H1 (cell line): ENCODE measurements around the gene MSH5. TPM values are rescaled to one million over a fixed set of nuclear protein-coding genes. Genes with fewer than 3 reads are reported as not detected.

Experiments
- CTCF ChIA-PET: fragments of 300-600 bp; sonication (Branson Sonifier 250); formaldehyde crosslinking; loops from one replicate; lab custom pipeline; 2021; ENCODE audit not compliant: partially characterized antibody; lab: Charles Lee
- POLR2A ChIA-PET: fragments of 300-600 bp; sonication (Branson Sonifier 250); formaldehyde crosslinking; loops from one replicate; lab custom pipeline; 2021; ENCODE audit warnings: inconsistent platforms; ENCODE audit not compliant: partially characterized antibody; lab: Charles Lee
- DNase-seq, 2 experiments: peaks; one replicate each; pipeline versions ENCODE4 v3.0.0 to v3.0.0-alpha.2; 2010 to 2022; ENCODE audit warnings: low spot score in 2 of 2, low read depth in 1 of 2, mixed read lengths in 1 of 2
- FAIRE-seq: peaks from 2 replicates; lab custom pipeline; 2011; peaks lifted over from hg19 to GRCh38; lab: Jason Lieb, UNC
- H2AFZ ChIP-seq: 2 replicates; pipeline ENCODE4 v1.8.1; 2012; ENCODE audit warnings: low read length, inconsistent platforms
- H2AK5ac ChIP-seq: 2 replicates; pipeline ENCODE4 v1.6.1; 2013; ENCODE audit warnings: low read depth, low read length
- H2BK120ac ChIP-seq: replicated peaks from 2 replicates; pipeline ENCODE3; 2013; ENCODE audit warnings: low read depth, low read length, inconsistent platforms
- H2BK12ac ChIP-seq: 2 replicates; pipeline ENCODE4 v1.6.1; 2013; ENCODE audit warnings: low read depth, low read length
- H2BK15ac ChIP-seq: 2 replicates; pipeline ENCODE4 v1.6.1; 2013; ENCODE audit warnings: low read length
- H2BK20ac ChIP-seq: 2 replicates; pipeline ENCODE4 v1.6.1; 2013; ENCODE audit warnings: low read length
- H2BK5ac ChIP-seq: 2 replicates; pipeline ENCODE4 v1.6.1; 2013; ENCODE audit warnings: low read depth, low read length
- H3K14ac ChIP-seq: 2 replicates; pipeline ENCODE4 v1.6.1; 2013; ENCODE audit warnings: inconsistent platforms; ENCODE audit not compliant: insufficient read length
- H3K18ac ChIP-seq: 2 replicates; pipeline ENCODE4 v1.6.1; 2013; ENCODE audit warnings: low read length; ENCODE audit errors: extremely low read depth
- H3K23ac ChIP-seq: 2 replicates; pipeline ENCODE4 v1.6.1; 2013; ENCODE audit warnings: inconsistent platforms; ENCODE audit not compliant: insufficient read length
- H3K23me2 ChIP-seq: 2 replicates; pipeline ENCODE4 v1.6.1; 2013; ENCODE audit warnings: low read depth, low read length
- H3K27ac ChIP-seq: 2 replicates; pipeline ENCODE4 v1.6.1; 2011; ENCODE audit warnings: low read depth, low read length, inconsistent platforms
- H3K27me3 ChIP-seq, 4 experiments: replicated peaks in 1 of 4; 1 replicate in 1 of 4; 2 replicates in 3 of 4; pipeline versions ENCODE4 v1.6.1 to v1.8.1; 2011 to 2013; ENCODE audit warnings: low read length in 3 of 4, mild to moderate bottlenecking in 3 of 4, inconsistent platforms in 2 of 4, mixed read lengths in 2 of 4, moderate library complexity in 1 of 4; ENCODE audit not compliant: control insufficient read depth in 3 of 4, insufficient read depth in 3 of 4; ENCODE audit errors: extremely low read depth in 1 of 4
- H3K36me3 ChIP-seq, 4 experiments: 2 replicates each; pipeline versions ENCODE4 v1.6.1 to v1.8.1; 2011 to 2013; ENCODE audit warnings: mild to moderate bottlenecking in 4 of 4, low read length in 3 of 4, moderate library complexity in 2 of 4, control low read depth in 1 of 4, inconsistent platforms in 1 of 4; ENCODE audit not compliant: insufficient read depth in 4 of 4, control insufficient read depth in 2 of 4
- H3K4ac ChIP-seq: replicated peaks from 2 replicates; pipeline ENCODE3; 2013; ENCODE audit warnings: low read length, low read depth, mixed read lengths, inconsistent platforms; ENCODE audit not compliant: insufficient read length
- H3K4me1 ChIP-seq, 4 experiments: replicated peaks in 1 of 4; 1 replicate in 1 of 4; 2 replicates in 3 of 4; pipeline versions ENCODE4 v1.6.1 to v1.8.1; 2011 to 2013; ENCODE audit warnings: low read length in 3 of 4, inconsistent platforms in 2 of 4, mixed read lengths in 1 of 4; ENCODE audit not compliant: insufficient read depth in 4 of 4, control insufficient read depth in 3 of 4
- H3K4me2 ChIP-seq, 2 experiments: 2 replicates each; pipeline versions ENCODE4 v1.6.1 to v1.8.1; 2011 to 2013; ENCODE audit warnings: low read depth in 2 of 2, low read length in 2 of 2, control low read depth in 1 of 2, inconsistent platforms in 1 of 2, mild to moderate bottlenecking in 1 of 2; ENCODE audit not compliant: insufficient read depth in 1 of 2
- H3K4me3 ChIP-seq, 4 experiments: fragments of 200-600, 300-600 bp in 1 of 4; sonication (generic), shearing (Covaris generic), sonication (Bioruptor Twin) in 1 of 4; 2 replicates each; pipeline versions ENCODE4 v1.5.1 to v1.8.1; 2011 to 2016; ENCODE audit warnings: low read length in 4 of 4, low read depth in 3 of 4, control low read depth in 2 of 4, inconsistent platforms in 2 of 4, mild to moderate bottlenecking in 2 of 4, mixed read lengths in 1 of 4, moderate library complexity in 1 of 4; ENCODE audit not compliant: insufficient read depth in 2 of 4; ENCODE audit errors: extremely low read depth in 1 of 4
- H3K56ac ChIP-seq: replicated peaks from 2 replicates; pipeline ENCODE3; 2013; ENCODE audit warnings: low read depth, mild to moderate bottlenecking, mixed read lengths, low read length, inconsistent platforms; ENCODE audit not compliant: insufficient read length
- H3K79me1 ChIP-seq: 2 replicates; pipeline ENCODE4 v1.6.1; 2013; ENCODE audit warnings: low read depth, low read length, control low read depth
- H3K79me2 ChIP-seq, 2 experiments: 2 replicates each; pipeline versions ENCODE4 v1.6.1 to v1.8.1; 2012 to 2013; ENCODE audit warnings: low read length in 2 of 2, mild to moderate bottlenecking in 2 of 2, inconsistent platforms in 1 of 2; ENCODE audit not compliant: insufficient read depth in 2 of 2, control insufficient read depth in 1 of 2
- H3K9ac ChIP-seq, 4 experiments: replicated peaks in 1 of 4; 1 replicate in 1 of 4; 2 replicates in 3 of 4; pipeline versions ENCODE4 v1.6.1 to v1.8.1; 2011 to 2013; ENCODE audit warnings: low read depth in 3 of 4, low read length in 3 of 4, control low read depth in 2 of 4, mild to moderate bottlenecking in 2 of 4, moderate library complexity in 2 of 4, inconsistent platforms in 1 of 4; ENCODE audit errors: extremely low read depth in 1 of 4
- H3K9me3 ChIP-seq, 2 experiments: 2 replicates each; pipeline versions ENCODE4 v1.6.1 to v1.8.1; 2012 to 2013; ENCODE audit warnings: mild to moderate bottlenecking in 2 of 2, moderate library complexity in 2 of 2, control low read depth in 1 of 2, inconsistent platforms in 1 of 2, low read depth in 1 of 2, low read length in 1 of 2, mixed read lengths in 1 of 2; ENCODE audit not compliant: insufficient read depth in 2 of 2
- H4K20me1 ChIP-seq, 2 experiments: replicated peaks in 1 of 2; 2 replicates each; pipeline versions ENCODE3 to v1.8.1; 2011 to 2013; ENCODE audit warnings: inconsistent platforms in 2 of 2, low read length in 2 of 2, mild to moderate bottlenecking in 1 of 2; ENCODE audit not compliant: insufficient read depth in 2 of 2, control insufficient read depth in 1 of 2
- H4K5ac ChIP-seq: 2 replicates; pipeline ENCODE4 v1.6.1; 2013; ENCODE audit warnings: low read length, low read depth, mixed read lengths, inconsistent platforms; ENCODE audit not compliant: insufficient read length
- H4K8ac ChIP-seq: 2 replicates; pipeline ENCODE4 v1.8.0; 2013; ENCODE audit warnings: mild to moderate bottlenecking, moderate library complexity, low read length, inconsistent platforms; ENCODE audit not compliant: insufficient read depth; ENCODE audit errors: extremely low read depth
- H4K91ac ChIP-seq: replicated peaks from 2 replicates; pipeline ENCODE3; 2013; ENCODE audit warnings: low read length, mixed read lengths, inconsistent platforms; ENCODE audit not compliant: insufficient read length
- CBX8 ChIP-seq: fragments of 300-800, 300-1000 bp; sonication (generic); IDR thresholded peaks from 2 replicates; pipeline ENCODE4 v1.7.1; 2016; ENCODE audit warnings: low read depth, low read length, borderline replicate concordance
- CHD1 ChIP-seq: IDR thresholded peaks from 2 replicates; pipeline ENCODE4 v1.6.1; 2012; ENCODE audit warnings: low read depth, low read length, improper control_type of control experiment
- CHD2 ChIP-seq: IDR thresholded peaks from 2 replicates; pipeline ENCODE4 v1.6.1; 2012; ENCODE audit warnings: low read length, improper control_type of control experiment
- FOSL1 ChIP-seq: IDR thresholded peaks from 2 replicates; pipeline ENCODE4 v1.6.1; 2011; ENCODE audit warnings: mild to moderate bottlenecking, low read depth, low read length, moderate library complexity; ENCODE audit not compliant: insufficient read depth
- JUND ChIP-seq: IDR thresholded peaks from 2 replicates; pipeline ENCODE4 v1.6.1; 2011; ENCODE audit warnings: mild to moderate bottlenecking, improper control_type of control experiment, low read length
- KDM1A ChIP-seq: fragments of 200-600, 300-600 bp; sonication (generic); IDR thresholded peaks from 2 replicates; pipeline ENCODE4 v1.7.1; 2016; ENCODE audit warnings: mild to moderate bottlenecking, low read length, borderline replicate concordance
- RBBP5 ChIP-seq: IDR thresholded peaks from 2 replicates; pipeline ENCODE4 v1.7.1; 2012; ENCODE audit warnings: low read depth, mild to moderate bottlenecking, inconsistent platforms, low read length, moderate library complexity, borderline replicate concordance
- SRF ChIP-seq: IDR thresholded peaks from 2 replicates; pipeline ENCODE4 v1.6.1; 2011; ENCODE audit warnings: mild to moderate bottlenecking, low read depth, low read length, moderate library complexity
- TAF7 ChIP-seq: optimal IDR thresholded peaks from 2 replicates; pipeline ENCODE3; 2011; ENCODE audit warnings: low read depth, mild to moderate bottlenecking, inconsistent platforms, low read length, moderate library complexity, borderline replicate concordance
- WGBS, 2 experiments: shearing (Covaris generic) in 1 of 2; methylation state at CpG; one replicate each; pipeline versions ENCODE4 v1.1.6 to v1.1.7; 2013 to 2015; ENCODE audit warnings: low lambda C conversion rate in 2 of 2, mixed read lengths in 2 of 2, inconsistent platforms in 1 of 2, low coverage in 1 of 2, missing lambda C conversion rate in 1 of 2; ENCODE audit not compliant: insufficient replicate concordance in 2 of 2, insufficient coverage in 1 of 2, insufficient read length in 1 of 2; ENCODE audit errors: extremely low coverage in 1 of 2, missing lambda C conversion rate in 1 of 2; 5-methylcytosine and 5-hydroxymethylcytosine counted together
- polyA plus RNA-seq, 7 experiments: library from polyadenylated mRNA; depleted of rRNA in 3 of 7; stranded (reverse) in 5 of 7; unstranded in 2 of 7; fragments of >200 nt in 5 of 7; fragments of 200-250 nt in 2 of 7; gene quantifications; 1 replicate in 5 of 7; 2 replicates in 1 of 7; 4 replicates in 1 of 7; pipeline versions ENCODE4 v1.2.1 to v1.2.3, GENCODE V29; 2011 to 2013; ENCODE audit warnings: missing spikeins in 2 of 7, mixed read lengths in 2 of 7
- total RNA-seq: library from RNA; stranded (reverse); fragmentation: NEBNext Ultra II Directional; extraction: Animal tissue kit (Norgen Biotek cat#: 25700); gene quantifications from 2 replicates; pipeline ENCODE4 v1.2.1, GENCODE V29; 2021
- TF ChIP-seq, protein P1 (sequence below): IDR thresholded peaks from 2 replicates; pipeline ENCODE4 v1.6.1; 2011; ENCODE audit warnings: low read depth, mild to moderate bottlenecking, low read length; ENCODE audit not compliant: insufficient read depth

MSH5 gene
- total and polyA plus RNA-seq, 2 of the 8 experiments (the other 6 are each of a cell fraction or from before 2014, with no cell fraction given) = 25.3 to 26.5 TPM

DNA sequence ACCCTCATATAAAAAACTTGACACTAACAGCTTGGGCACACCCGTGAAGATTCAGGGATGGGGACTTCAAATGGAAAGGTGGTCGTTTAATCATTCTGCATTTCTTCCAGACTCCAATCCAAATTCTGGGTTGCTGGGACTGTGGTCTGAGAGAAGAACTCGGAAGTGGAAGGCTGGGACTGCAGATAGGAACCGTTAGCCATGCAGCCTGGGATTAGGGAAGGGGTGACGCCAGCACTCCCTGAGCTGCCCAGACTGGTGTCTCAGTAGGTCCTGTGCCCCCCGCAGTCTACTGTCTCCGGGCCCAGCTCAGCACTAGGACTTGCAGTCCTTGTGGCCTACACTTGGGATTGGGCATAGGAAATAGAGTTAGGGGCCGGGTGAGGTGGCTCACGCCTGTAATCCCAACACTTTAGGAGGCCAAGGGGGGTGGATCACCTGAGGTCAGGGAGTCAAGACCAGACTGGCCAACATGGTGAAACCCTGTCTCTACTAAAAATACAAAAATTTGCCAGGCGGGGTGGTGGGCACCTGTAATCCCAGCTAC, 3.0 kb upstream of the MSH5 start:
- H3K9ac ChIP-seq = 0 out of 7 replicates have a peak overlapping the region, but pooled peaks of 1 of the 4 experiments have one; percentile 66
- H3K14ac ChIP-seq = no peak overlapping the region
- H4K91ac ChIP-seq = peak overlapping the region; percentile 20
- peak overlapping the region; percentile 78 to 99 for H3K4me2 ChIP-seq
- H3K23me2 ChIP-seq = peaks cover 20% of the 10 kb centered on the region
- no peak overlapping the region; the same call in 1 of the 2 replicates for H2BK20ac ChIP-seq
- WGBS, 2 experiments = 44% methylated on average over 10 of the region's 10 CpGs; no CpG with 5 or more reads in 1 of the 2 experiments
- peak overlapping the region; percentile 57; the same call in 1 of the 2 replicates for H2AK5ac ChIP-seq
- CTCF ChIA-PET = interaction anchor here (0.5 to 5.9 kb wide), 20 partner anchors 8 to 382 kb away, joined by 3 to 52 read pairs (median 3); partner anchors contain the start of genes APOM and DDAH2
- H2AFZ ChIP-seq = no peak overlapping the region
- peak overlapping the region; percentile 11 for H3K4ac ChIP-seq
- no peak overlapping the region for H3K56ac ChIP-seq
- no peak overlapping the region for H4K8ac ChIP-seq
- POLR2A ChIA-PET = interaction anchor here (0.8 to 8.7 kb wide), 16 partner anchors 12 to 195 kb away, joined by 3 to 73 read pairs (median 5); partner anchors contain the start of genes ABHD16A, DDX39B, HSPA1B and LSM2
- H3K4me3 ChIP-seq = peak overlapping the region; percentile 82 to 98 (median 92)
- no peaks in the 10 kb centered on the region; a peak in 1 of 4 replicates for H3K9me3 ChIP-seq
- peak overlapping the region; percentile 60; the same call in 1 of the 2 replicates for H2BK5ac ChIP-seq
- H2BK15ac ChIP-seq = peak overlapping the region; percentile 61; the same call in 1 of the 2 replicates
- H3K79me2 ChIP-seq = peaks cover 0 to 26% of the 10 kb centered on the region in 2 experiments; a peak in 2 of 4 replicates
- H3K23ac ChIP-seq = no peak overlapping the region
- peaks cover 10 to 27% (median 17%) of the 10 kb centered on the region in 4 experiments for H3K36me3 ChIP-seq
- peaks cover 4% of the 10 kb centered on the region in 2 experiments for H4K20me1 ChIP-seq
- peak overlapping the region; percentile 29 for H2BK120ac ChIP-seq
- DNase-seq (no peak), FAIRE-seq (no peak)
- H3K27ac ChIP-seq = no peak overlapping the region
- H3K79me1 ChIP-seq = peaks cover 8% of the 10 kb centered on the region; the same call in 1 of the 2 replicates
- H4K5ac ChIP-seq = no peak overlapping the region
- H3K27me3 ChIP-seq = no peaks in the 10 kb centered on the region
- peak overlapping the region; percentile 60 for H3K18ac ChIP-seq
- peaks cover 23 to 29% (median 25%) of the 10 kb centered on the region in 4 experiments for H3K4me1 ChIP-seq
- peak overlapping the region; percentile 35; the same call in 1 of the 2 replicates for H2BK12ac ChIP-seq
- no peak for TF ChIP-seq CHD2
- no peak for TF ChIP-seq SRF
- TF ChIP-seq CHD1 = no peak
- no peak for TF ChIP-seq CBX8
- TF ChIP-seq RBBP5 = no peak
- TF ChIP-seq JUND = no peak
- TF ChIP-seq TAF7 = no peak
- no peak for TF ChIP-seq FOSL1
- no peak for TF ChIP-seq KDM1A
- TF ChIP-seq, protein P1, sequence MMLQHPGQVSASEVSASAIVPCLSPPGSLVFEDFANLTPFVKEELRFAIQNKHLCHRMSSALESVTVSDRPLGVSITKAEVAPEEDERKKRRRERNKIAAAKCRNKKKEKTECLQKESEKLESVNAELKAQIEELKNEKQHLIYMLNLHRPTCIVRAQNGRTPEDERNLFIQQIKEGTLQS = no peak
